Measurements from ENCODE around the gene HCRTR1.

GRCh38 chr1:31621498-31621820 lies 4.0 kb downstream of the HCRTR1 start:
- TF ChIP-seq CTCF (IDR thresholded peaks at IDR 0.05) (no peak), POLR2A (IDR thresholded peaks at IDR 0.05) (no peak)
